Mesendoderm (in vitro differentiated cells): ENCODE measurements around the gene ZPBP.
"Not testable (repeated sequence)": the region's sequence is repeated elsewhere in the genome, so short reads cannot be mapped to it uniquely, and the experiment has no call there.

Experiments
- DNase-seq: peaks from one replicate; pipeline ENCODE4 v3.0.0; 2013
- H2AK5ac ChIP-seq: 2 replicates; pipeline ENCODE4 v1.6.1; 2013; ENCODE audit warnings: low read length, inconsistent platforms
- H2BK120ac ChIP-seq: 2 replicates; pipeline ENCODE4 v1.6.1; 2013; ENCODE audit warnings: low read depth, mild to moderate bottlenecking, low read length, moderate library complexity, mixed read lengths
- H2BK15ac ChIP-seq: replicated peaks from 2 replicates; pipeline ENCODE4 v1.6.1; 2013; ENCODE audit warnings: low read depth, mild to moderate bottlenecking, moderate library complexity
- H2BK5ac ChIP-seq: 2 replicates; pipeline ENCODE4 v1.6.1; 2013; ENCODE audit warnings: low read length, inconsistent platforms
- H3K18ac ChIP-seq: 2 replicates; pipeline ENCODE4 v1.6.1; 2013; ENCODE audit warnings: mild to moderate bottlenecking, low read length, mixed read lengths
- H3K23ac ChIP-seq: one replicate; pipeline ENCODE4 v1.6.1; 2013; ENCODE audit warnings: low read length
- H3K27ac ChIP-seq: 2 replicates; pipeline ENCODE4 v1.5.1; 2013; ENCODE audit warnings: low read depth, mild to moderate bottlenecking, inconsistent platforms, low read length, moderate library complexity
- H3K27me3 ChIP-seq: 2 replicates; pipeline ENCODE4 v1.6.1; 2013; ENCODE audit warnings: low read length, control low read depth, mild to moderate bottlenecking, inconsistent platforms; ENCODE audit not compliant: insufficient read depth, poor library complexity
- H3K36me3 ChIP-seq: 2 replicates; pipeline ENCODE4 v1.6.1; 2013; ENCODE audit warnings: low read length, inconsistent platforms; ENCODE audit not compliant: control insufficient read depth, insufficient read depth
- H3K4ac ChIP-seq: one replicate; pipeline ENCODE4 v1.6.1; 2013; ENCODE audit warnings: low read depth, mild to moderate bottlenecking, low read length, moderate library complexity
- H3K4me1 ChIP-seq: 2 replicates; pipeline ENCODE4 v1.6.1; 2013; ENCODE audit warnings: low read depth, low read length, inconsistent platforms; ENCODE audit not compliant: control insufficient read depth
- H3K4me2 ChIP-seq: 2 replicates; pipeline ENCODE4 v1.6.1; 2013; ENCODE audit warnings: low read length
- H3K4me3 ChIP-seq: 2 replicates; pipeline ENCODE4 v1.5.1; 2013; ENCODE audit warnings: mild to moderate bottlenecking, low read length
- H3K56ac ChIP-seq: one replicate; pipeline ENCODE4 v1.6.1; 2013; ENCODE audit warnings: low read length
- H3K79me1 ChIP-seq: 2 replicates; pipeline ENCODE4 v1.6.1; 2013; ENCODE audit warnings: low read length, inconsistent platforms
- H3K79me2 ChIP-seq: 2 replicates; pipeline ENCODE4 v1.6.1; 2013; ENCODE audit warnings: mild to moderate bottlenecking, low read length; ENCODE audit not compliant: control insufficient read depth, insufficient read depth
- H3K9ac ChIP-seq: 2 replicates; pipeline ENCODE4 v1.6.1; 2013; ENCODE audit warnings: low read length, inconsistent platforms
- H4K5ac ChIP-seq: one replicate; pipeline ENCODE4 v1.6.1; 2013; ENCODE audit warnings: low read length
- H4K8ac ChIP-seq: one replicate; pipeline ENCODE4 v1.6.1; 2013; ENCODE audit warnings: low read depth, mild to moderate bottlenecking, control low read depth, low read length, moderate library complexity
- WGBS: extraction: QIAGEN DNeasy Blood & Tissue Kit; methylation state at CpG from one replicate; pipeline ENCODE4 v1.1.7; 2013; ENCODE audit warnings: low lambda C conversion rate, missing lambda C conversion rate; ENCODE audit not compliant: insufficient coverage; ENCODE audit errors: extremely low coverage; 5-methylcytosine and 5-hydroxymethylcytosine counted together

The ZPBP gene

DNA sequence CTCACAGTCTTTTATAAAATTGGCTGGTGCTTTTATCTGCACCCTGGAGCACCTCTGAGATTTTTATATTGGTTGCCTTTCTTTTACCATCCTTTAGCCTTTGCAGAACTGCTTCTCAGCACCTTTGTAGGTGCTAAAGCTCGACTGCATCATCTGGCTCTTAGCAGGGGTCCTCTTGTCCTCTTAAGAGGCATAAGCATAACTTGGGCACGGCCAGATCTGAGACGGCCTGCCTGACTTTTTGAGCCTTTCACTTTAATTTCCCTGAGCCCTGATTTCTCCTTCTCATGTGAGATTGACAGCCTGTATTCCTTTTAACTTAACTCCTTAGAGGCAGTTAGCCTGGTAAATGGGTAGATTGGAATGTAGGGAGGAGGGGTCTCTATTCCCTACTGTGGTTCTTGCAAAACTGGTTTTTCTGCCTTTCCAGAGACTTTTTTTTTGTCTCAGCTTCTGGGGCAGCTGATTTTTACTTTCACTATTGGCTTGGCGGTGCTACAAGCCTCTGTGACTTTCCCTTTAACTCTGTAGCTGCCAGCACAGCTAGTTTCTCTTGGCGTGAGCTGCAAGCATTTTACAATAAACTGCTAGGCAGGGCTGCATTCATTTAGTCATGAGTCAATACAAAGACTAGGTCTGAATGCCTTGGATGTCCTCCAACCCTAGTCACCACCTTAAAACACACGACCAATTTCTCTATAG is 24.0 kb downstream of the ZPBP start:
- Histone ChIP-seq H3K9ac (no peak overlapping the region), H3K79me2 (no peaks in the 10 kb centered on the region), H3K27ac (peak overlapping the region; percentile 51), H3K27me3 (no peaks in the 10 kb centered on the region), H3K56ac (peak overlapping the region; percentile 7), H3K4ac (no peak overlapping the region), H3K36me3 (no peaks in the 10 kb centered on the region), H3K4me2 (no peak overlapping the region), H4K5ac (no peak overlapping the region), H2BK15ac (no peak overlapping the region), H3K18ac (no peak overlapping the region), H2BK5ac (no peak overlapping the region), H2AK5ac (no peak overlapping the region), H4K8ac (no peak overlapping the region), H2BK120ac (no peak overlapping the region), H3K23ac (no peak overlapping the region), H3K4me3 (no peak overlapping the region), H3K79me1 (no peaks in the 10 kb centered on the region), H3K4me1 (peaks cover 2% of the 10 kb centered on the region)
- DNase-seq: peak; percentile 93
- WGBS: no CpG with 5 or more reads among the region's 6 CpGs

DNA sequence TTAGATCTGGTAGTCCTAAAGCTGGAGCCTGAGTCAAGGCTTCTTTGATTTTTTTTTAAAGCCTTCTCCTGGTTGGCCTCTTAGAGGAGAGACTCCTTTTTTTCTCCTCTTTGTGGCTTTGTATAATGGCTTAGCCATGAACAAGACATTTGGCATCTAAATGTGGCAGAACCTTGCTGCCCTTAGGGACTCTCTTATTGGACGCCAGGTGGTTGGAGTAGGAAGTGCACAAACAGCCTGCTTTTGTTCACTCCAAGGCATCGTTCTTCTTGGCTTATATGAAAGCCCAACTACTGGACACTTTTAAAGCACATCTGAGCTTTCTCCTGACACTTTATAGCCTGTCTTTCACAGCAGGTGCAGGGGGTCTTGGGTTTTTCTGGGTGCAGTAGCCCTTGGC is 25.0 kb downstream of the ZPBP start:
- Histone ChIP-seq H3K79me1 (no peaks in the 10 kb centered on the region), H3K27ac (no peak overlapping the region), H3K4me2 (no peak overlapping the region), H4K8ac (no peak overlapping the region), H3K36me3 (no peaks in the 10 kb centered on the region), H3K18ac (no peak overlapping the region), H3K4me1 (peaks cover 2% of the 10 kb centered on the region), H3K9ac (no peak overlapping the region), H3K56ac (no peak overlapping the region), H3K4ac (no peak overlapping the region), H2AK5ac (no peak overlapping the region), H2BK120ac (no peak overlapping the region), H4K5ac (no peak overlapping the region), H3K27me3 (no peaks in the 10 kb centered on the region), H3K23ac (no peak overlapping the region), H2BK5ac (no peak overlapping the region), H3K79me2 (no peaks in the 10 kb centered on the region), H2BK15ac (no peak overlapping the region), H3K4me3 (no peak overlapping the region)
- peak; percentile 42 for DNase-seq
- no CpG with 5 or more reads among the region's 2 CpGs for WGBS

DNA sequence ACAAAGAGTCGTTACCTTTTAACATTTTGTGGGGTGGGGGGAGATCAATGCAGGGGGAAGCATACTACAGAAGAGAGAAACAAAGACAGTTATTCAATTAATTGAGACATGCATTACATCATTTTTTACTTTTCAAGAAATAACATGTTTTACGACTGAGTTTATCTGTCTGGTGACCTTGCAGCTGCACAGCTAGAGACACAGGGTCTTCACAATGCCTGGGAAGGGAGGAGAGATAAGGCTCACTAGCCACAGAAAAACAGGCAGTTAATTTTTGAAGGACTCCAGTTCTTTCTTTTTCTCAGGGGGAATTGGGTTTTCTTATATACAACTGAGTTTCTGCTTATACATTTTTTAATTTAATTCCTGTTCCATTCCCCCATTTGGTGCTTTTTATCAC is 30.1 kb downstream of the ZPBP start:
- H3K27me3 ChIP-seq: no peaks in the 10 kb centered on the region
- H3K4me1 ChIP-seq: no peaks in the 10 kb centered on the region
- no peak overlapping the region for H2BK120ac ChIP-seq
- H3K4ac ChIP-seq: no peak overlapping the region
- no peak overlapping the region for H2BK5ac ChIP-seq
- H4K5ac ChIP-seq: no peak overlapping the region
- H2BK15ac ChIP-seq: no peak overlapping the region
- H3K36me3 ChIP-seq: no peaks in the 10 kb centered on the region
- DNase-seq: no peak
- H3K27ac ChIP-seq: no peak overlapping the region
- H3K4me2 ChIP-seq: no peak overlapping the region
- WGBS: no CpG with 5 or more reads among the region's 2 CpGs
- H2AK5ac ChIP-seq: no peak overlapping the region
- no peak overlapping the region for H3K4me3 ChIP-seq
- H3K79me2 ChIP-seq: no peaks in the 10 kb centered on the region
- no peaks in the 10 kb centered on the region for H3K79me1 ChIP-seq
- H4K8ac ChIP-seq: no peak overlapping the region
- no peak overlapping the region for H3K23ac ChIP-seq
- no peak overlapping the region for H3K18ac ChIP-seq
- H3K56ac ChIP-seq: no peak overlapping the region
- H3K9ac ChIP-seq: no peak overlapping the region

DNA sequence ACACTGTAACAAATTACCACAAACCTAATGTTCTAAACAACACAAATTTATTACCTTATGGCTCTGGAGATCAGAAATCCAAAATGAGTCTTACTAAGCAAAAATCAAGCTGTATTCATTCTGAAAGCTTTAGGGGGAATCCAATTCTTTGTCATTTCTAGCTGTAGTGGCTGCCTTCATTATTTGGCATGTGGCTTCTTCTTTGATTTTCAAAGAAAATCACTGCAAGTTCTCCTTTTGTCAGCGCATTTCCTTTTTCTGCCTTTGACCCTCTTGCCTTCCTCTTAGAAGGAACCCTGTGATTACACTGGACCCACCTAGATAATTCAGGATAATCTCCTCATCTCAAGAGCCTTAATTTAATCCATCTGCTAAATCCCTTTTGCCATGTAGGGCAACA is 36.9 kb downstream of the ZPBP start:
- no peaks in the 10 kb centered on the region for H3K4me1 ChIP-seq
- no peaks in the 10 kb centered on the region for H3K36me3 ChIP-seq
- no peak overlapping the region for H3K23ac ChIP-seq
- H3K56ac ChIP-seq: no peak overlapping the region
- H2AK5ac ChIP-seq: no peak overlapping the region
- H3K27me3 ChIP-seq: no peaks in the 10 kb centered on the region
- H4K8ac ChIP-seq: no peak overlapping the region
- H3K4me3 ChIP-seq: no peak overlapping the region
- H4K5ac ChIP-seq: no peak overlapping the region
- H3K27ac ChIP-seq: no peak overlapping the region
- H3K4ac ChIP-seq: no peak overlapping the region
- H3K79me1 ChIP-seq: no peaks in the 10 kb centered on the region
- H3K9ac ChIP-seq: no peak overlapping the region
- no peak overlapping the region for H2BK15ac ChIP-seq
- no peak overlapping the region for H2BK5ac ChIP-seq
- no peak for DNase-seq
- no peak overlapping the region for H3K4me2 ChIP-seq
- H3K18ac ChIP-seq: no peak overlapping the region
- no peaks in the 10 kb centered on the region for H3K79me2 ChIP-seq
- H2BK120ac ChIP-seq: no peak overlapping the region
- WGBS: no CpG with 5 or more reads among the region's 1 CpG

DNA sequence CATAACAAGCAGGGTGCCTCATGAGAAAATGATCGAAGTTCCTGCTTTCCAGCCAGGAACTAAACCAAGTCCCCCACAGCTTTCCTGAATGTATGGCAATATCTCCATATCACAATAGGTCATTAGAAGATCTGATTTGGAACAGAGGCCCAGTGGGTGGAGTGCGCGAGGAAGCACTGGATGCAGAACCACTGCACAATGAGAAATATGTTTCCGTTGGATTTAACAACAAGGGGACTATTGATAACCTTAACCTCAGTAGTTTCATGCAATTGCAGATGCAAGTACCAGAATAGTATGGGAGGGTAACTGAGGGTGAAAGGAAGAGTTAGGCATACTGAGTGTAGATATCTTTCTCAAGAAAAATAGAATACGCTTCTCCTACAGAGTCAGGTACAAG is 45.3 kb downstream of the ZPBP start:
- no peak overlapping the region for H2BK120ac ChIP-seq
- H3K4ac ChIP-seq: no peak overlapping the region
- no peak for DNase-seq
- H3K4me2 ChIP-seq: no peak overlapping the region
- H2BK5ac ChIP-seq: no peak overlapping the region
- no peaks in the 10 kb centered on the region for H3K27me3 ChIP-seq
- no peak overlapping the region for H3K56ac ChIP-seq
- H3K18ac ChIP-seq: no peak overlapping the region
- H4K5ac ChIP-seq: no peak overlapping the region
- no peak overlapping the region for H3K27ac ChIP-seq
- no peak overlapping the region for H2BK15ac ChIP-seq
- no peak overlapping the region for H3K23ac ChIP-seq
- H2AK5ac ChIP-seq: no peak overlapping the region
- no peak overlapping the region for H3K4me3 ChIP-seq
- no peaks in the 10 kb centered on the region for H3K79me1 ChIP-seq
- no peaks in the 10 kb centered on the region for H3K4me1 ChIP-seq
- no peak overlapping the region for H3K9ac ChIP-seq
- no peaks in the 10 kb centered on the region for H3K36me3 ChIP-seq
- WGBS: no CpG with 5 or more reads among the region's 5 CpGs
- H4K8ac ChIP-seq: no peak overlapping the region
- no peaks in the 10 kb centered on the region for H3K79me2 ChIP-seq

DNA sequence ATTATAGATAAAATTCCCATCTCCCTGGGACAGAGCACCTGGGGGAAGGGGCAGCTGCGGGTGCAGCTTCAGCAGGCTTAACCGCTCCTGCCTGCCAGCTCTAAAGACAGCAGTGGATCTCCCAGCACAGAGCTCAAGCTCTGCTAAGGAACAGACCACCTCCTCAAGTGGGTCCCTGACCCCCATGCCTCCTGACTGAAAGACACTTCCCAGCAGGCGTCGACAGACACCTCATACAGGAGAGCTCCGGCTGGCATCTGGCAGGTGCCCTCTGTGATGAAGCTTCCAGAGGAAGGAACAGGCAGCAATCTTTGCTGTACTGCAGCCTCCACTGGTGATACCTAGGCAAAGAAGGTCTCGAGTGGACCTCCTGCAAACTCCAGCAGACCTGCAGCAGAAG is 51.9 kb downstream of the ZPBP start:
- not testable (repeated sequence) for H2BK15ac ChIP-seq, H3K36me3 ChIP-seq, H3K79me1 ChIP-seq, H3K9ac ChIP-seq, H3K4me2 ChIP-seq, H3K4me1 ChIP-seq, H2AK5ac ChIP-seq, H3K4me3 ChIP-seq, H3K23ac ChIP-seq, H3K27me3 ChIP-seq, H3K27ac ChIP-seq, H2BK120ac ChIP-seq, H4K8ac ChIP-seq, H3K56ac ChIP-seq, DNase-seq, H3K79me2 ChIP-seq, H2BK5ac ChIP-seq, H3K4ac ChIP-seq, H3K18ac ChIP-seq, H4K5ac ChIP-seq
- WGBS: no CpG with 5 or more reads among the region's 6 CpGs
